Urothelium cell line (cell line): ENCODE data around the gene UMODL1.

Experiments
- DNase-seq: peaks from one replicate; pipeline ENCODE4 v3.0.0; 2011; ENCODE audit warnings: low spot score, mixed read lengths
- FAIRE-seq: peaks from 2 replicates; lab custom pipeline; 2011; peaks lifted over from hg19 to GRCh38; lab: Jason Lieb, UNC

The UMODL1 gene, protein sequence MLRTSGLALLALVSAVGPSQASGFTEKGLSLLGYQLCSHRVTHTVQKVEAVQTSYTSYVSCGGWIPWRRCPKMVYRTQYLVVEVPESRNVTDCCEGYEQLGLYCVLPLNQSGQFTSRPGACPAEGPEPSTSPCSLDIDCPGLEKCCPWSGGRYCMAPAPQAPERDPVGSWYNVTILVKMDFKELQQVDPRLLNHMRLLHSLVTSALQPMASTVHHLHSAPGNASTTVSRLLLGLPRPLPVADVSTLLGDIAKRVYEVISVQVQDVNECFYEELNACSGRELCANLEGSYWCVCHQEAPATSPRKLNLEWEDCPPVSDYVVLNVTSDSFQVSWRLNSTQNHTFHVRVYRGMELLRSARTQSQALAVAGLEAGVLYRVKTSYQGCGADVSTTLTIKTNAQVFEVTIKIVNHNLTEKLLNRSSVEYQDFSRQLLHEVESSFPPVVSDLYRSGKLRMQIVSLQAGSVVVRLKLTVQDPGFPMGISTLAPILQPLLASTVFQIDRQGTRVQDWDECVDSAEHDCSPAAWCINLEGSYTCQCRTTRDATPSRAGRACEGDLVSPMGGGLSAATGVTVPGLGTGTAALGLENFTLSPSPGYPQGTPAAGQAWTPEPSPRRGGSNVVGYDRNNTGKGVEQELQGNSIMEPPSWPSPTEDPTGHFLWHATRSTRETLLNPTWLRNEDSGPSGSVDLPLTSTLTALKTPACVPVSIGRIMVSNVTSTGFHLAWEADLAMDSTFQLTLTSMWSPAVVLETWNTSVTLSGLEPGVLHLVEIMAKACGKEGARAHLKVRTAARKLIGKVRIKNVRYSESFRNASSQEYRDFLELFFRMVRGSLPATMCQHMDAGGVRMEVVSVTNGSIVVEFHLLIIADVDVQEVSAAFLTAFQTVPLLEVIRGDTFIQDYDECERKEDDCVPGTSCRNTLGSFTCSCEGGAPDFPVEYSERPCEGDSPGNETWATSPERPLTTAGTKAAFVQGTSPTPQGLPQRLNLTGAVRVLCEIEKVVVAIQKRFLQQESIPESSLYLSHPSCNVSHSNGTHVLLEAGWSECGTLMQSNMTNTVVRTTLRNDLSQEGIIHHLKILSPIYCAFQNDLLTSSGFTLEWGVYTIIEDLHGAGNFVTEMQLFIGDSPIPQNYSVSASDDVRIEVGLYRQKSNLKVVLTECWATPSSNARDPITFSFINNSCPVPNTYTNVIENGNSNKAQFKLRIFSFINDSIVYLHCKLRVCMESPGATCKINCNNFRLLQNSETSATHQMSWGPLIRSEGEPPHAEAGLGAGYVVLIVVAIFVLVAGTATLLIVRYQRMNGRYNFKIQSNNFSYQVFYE

DNA sequence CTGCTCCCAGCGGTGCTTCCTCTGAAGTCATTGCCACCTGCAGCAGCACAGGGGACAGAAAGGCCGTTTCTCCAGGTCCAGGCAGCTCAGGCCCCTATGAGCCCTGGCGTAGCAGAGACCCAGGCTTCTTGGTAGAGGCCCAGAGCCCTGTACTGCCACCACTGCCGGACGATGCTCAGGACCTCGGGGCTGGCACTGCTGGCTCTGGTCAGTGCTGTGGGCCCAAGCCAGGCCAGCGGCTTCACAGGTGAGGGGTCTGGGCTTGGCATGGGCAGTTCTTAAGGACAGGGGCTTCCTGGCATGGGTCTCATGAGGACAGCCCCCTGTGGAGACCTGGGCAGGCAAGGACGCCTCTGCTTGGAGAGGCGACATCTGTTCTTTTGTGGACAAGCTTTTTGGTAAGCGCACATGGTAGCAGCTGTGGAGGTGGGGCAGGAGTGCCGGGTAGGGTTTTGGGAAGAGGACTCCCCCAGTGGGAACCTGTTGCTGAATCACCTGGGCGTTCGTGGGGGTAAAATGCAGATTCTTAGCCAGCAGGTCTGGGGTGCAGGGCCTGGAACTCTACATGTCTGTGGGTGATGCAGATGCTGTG, at the start of gene UMODL1:
Gene UMODL1, plus strand, starts transcription at position 172 of the 592 bp plus-strand sequence. Its CDS starts 0 bp downstream, at position 172.
- DNase-seq (no peak), FAIRE-seq (no peak)

DNA sequence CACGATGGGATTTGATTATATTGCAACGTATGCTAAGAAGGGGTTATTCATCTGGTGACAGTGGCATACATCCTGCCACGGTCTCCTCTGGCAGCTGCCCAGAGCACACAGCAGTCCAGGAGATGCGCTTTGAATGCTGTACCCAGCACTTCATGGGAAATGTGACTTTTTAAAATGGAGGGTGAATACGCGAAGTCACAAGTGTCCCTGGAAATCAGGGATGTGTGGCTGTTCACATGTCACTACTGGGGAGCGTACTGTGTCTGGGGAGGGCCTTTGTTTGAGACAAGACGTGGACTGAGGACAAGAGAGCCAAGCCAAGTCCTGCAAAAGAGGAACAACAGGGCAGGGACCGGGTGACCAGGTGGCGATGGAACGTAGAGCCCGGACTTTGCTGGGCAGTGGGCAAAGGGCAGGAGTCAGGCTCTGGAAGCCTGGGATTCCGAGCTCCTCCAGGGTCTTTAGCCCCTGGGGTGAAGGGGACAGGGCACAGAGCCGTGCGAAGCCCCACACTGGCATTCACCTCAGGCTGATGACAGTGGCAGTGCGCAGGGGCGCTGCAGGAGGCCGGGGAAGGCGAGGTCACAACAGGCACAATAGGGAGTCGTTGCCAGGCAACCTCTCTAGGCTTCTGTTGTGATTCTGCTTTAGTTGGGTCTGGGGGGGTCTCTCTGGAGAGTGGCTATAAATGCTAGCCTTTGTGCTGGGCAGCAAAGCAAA, 49.6 kb upstream of the UMODL1 start:
- DNase-seq (no peak), FAIRE-seq (no peak)

DNA sequence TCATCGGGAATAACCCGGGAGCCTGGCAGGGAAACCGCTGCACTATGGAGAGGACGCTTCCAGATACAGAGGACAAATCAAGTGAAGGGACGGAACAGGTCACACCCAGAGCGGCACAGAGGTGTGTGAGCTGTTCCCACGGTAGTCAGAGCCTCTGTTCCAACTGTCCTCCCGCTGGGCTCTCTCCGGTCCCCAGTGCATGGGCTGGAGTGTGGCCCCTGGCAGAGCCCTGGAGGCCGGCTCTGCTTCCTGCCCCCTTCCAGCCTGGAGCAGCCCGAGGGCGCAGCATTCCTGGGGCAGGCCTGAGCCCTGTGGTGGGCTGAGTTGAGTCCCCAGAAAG, 49.1 kb upstream of the UMODL1 start:
- no peak for FAIRE-seq

DNA sequence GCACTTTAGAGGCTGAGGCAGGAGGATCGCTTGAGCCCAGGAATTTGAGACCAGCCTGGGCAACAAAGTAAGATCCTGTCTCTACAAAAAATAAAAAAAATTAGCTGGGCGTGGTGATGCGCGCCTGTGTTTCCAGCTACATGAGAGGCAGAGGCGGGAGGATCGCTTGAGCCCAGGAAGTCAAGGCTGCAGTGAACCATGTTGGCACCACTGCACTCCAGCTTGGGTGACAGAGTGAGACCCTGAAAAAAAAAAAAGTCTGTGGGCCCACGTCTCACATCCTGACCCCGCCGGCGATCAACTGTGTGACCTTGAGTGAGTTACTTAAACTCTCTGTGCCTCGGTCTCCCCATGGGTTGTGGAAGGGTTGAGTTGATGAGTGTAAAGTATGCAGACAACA, 48.2 kb upstream of the UMODL1 start:
- DNase-seq = no peak
- no peak for FAIRE-seq

More for the DNA sequence above, 49.1 kb upstream of the UMODL1 start:
- DNase-seq = no peak

DNA sequence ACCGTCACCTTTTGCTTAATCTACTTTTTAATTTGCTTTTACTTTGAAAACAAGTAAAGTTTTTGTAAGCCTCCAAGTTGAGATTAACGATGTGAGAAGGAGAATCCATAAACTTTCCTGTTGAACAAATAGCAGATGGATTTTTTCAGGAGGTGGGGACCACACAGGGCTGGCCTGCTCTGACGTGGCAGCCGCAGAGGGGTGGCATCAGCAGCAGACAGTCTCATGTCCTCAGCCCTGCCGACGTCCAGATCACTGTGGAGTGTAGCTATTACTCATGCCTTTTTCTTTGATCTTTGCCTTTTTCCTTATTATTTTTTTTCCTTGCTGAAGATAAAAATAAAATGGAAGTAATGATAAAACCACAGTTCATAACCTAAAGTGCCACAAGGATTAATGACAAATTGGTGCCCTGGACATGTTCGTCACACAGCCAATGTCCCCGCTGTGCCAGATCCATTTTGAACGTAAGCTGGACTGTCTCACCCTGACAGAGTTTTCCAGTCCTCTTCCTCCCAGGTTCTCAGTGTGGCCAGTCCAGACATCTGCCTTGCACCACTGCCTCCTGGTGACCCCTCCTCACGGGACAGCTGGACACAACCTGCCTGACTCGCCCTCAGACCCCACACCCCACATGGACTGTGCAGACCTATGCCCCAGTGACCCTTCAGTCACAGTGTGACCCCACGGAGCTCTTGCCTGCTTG, 45.6 kb upstream of the UMODL1 start:
- FAIRE-seq (no peak), DNase-seq (no peak)

DNA sequence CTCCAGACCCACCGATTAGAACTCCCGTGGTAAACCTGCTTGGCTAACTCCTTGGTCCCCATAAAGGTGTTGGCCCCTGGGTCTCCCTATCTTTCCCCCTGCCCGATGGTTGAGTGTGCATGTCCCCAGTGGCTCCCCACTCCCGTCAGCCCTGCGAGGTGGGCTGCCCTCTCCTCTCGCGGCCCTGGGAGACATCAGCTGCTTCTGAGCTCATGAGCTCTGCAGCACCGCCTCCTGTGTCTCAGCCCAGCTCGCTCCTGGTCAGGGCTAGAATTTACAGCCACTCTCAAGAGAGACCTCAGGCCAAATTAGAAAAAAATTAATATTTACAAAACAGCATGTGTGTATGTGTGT, 45.1 kb upstream of the UMODL1 start:
- no peak for DNase-seq
- FAIRE-seq = no peak

DNA sequence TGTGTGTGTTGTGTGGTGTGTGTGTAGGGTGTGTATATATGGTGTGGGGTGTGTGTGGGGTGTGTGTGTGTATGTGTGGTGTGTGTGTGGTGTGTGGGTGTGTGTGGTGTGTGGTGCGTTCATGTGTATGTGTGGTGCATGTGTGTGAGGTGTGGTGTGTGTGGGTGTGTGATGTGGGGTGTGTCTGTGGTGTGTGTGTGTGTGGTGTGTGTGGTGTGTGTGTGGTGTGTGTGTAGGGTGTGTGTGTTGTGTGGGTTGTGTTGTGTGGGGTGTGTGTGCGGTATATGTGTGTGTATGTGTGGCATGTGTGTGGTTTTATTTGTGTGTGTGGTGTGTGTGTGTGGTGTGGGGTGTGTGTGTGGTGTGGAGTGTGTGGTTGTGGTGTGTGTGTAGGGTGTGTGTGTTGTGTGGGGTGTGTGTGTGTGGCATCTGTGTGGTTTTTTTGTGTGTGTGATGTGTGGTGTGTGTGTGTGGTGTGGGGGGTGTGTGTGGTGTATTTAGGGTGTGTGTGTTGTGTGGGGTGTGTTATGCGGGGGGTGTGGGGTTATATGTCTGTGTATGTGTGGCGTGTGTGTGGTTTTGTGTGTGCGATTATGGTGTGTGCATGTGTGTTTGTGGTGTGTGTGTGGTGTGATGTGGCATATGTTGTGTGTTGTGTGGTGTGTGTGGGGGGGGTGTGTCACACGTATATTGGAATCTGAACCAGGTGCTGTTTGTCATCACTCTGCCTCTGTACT, 43.9 kb upstream of the UMODL1 start:
- FAIRE-seq = peak; percentile 99
- DNase-seq = no peak

DNA sequence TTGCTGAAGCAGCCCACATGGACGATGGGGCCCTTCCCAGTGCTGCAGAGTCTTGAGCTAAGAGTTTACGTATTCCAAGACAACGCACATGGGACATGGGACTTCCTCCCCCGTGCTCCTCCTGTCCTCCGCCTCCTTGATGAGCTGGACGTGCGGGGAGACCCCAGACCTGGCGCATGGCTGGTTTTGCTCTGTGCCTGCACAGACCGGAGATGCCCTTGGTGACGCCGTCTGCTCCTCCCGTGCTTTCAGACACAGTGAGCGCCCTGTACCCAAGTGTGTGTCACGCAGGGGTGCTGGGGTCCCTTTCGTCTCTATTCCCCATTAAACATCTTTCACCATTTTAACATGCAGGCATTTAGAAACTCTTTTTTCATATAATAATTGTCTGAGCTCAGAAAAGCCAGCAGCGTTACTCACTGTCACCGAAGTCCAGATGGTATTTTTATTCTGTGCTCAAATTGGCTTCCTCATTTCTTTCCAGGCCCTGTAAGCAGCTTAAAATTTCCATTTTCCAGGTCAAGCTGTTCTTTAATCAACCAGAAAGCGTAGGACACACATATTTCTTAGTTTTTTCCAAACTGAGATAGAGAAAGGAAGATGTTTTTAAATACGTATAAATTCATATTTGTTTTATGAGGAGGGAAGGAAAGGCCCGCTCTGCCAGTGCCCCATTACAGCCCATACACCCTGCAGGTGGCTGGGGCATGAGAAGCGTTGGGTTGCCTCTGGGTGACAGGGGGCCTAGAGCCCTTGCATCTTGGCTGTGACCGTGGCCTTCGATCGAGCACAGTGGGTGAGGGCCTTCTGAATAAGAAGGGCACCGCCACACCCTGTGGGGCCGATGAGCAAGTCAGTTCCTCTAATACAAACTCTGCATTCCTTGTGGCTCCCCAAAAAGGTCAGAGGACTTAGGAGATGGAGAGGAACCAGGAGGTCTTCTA, 43.0 kb upstream of the UMODL1 start:
- FAIRE-seq (no peak), DNase-seq (no peak)

DNA sequence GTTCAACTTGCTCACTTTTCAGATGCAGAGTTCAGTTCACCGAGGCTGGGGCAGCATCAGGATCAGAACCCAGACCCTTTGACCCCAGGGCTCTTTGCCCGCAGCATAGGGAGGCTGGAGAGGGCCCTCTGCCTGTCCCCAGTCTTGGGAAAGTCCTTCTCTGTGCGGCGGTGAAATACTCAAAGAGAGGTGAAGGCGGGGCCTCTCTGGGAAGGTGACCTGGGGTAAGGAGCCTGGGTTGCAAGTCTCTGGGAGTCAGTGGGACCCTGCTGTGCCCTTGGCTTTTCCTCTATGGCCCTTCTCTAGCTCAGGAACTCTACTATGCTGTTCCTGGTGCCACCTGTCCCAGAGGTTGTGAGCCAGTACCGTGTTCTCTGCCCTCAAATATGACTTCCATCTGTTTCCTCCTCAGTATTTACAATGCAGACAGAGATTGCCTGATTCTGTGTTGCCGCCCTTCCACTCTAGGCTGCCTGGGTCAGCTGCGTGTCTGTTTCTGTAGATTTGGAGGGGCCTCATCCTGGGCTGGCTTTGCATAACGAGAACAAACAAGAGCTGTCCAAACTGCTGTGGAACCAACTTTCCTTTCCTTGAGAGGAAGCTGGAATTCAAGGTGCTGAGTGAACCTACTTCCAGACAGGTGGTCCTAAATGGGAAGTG, 42.2 kb upstream of the UMODL1 start:
- FAIRE-seq (no peak), DNase-seq (no peak)

DNA sequence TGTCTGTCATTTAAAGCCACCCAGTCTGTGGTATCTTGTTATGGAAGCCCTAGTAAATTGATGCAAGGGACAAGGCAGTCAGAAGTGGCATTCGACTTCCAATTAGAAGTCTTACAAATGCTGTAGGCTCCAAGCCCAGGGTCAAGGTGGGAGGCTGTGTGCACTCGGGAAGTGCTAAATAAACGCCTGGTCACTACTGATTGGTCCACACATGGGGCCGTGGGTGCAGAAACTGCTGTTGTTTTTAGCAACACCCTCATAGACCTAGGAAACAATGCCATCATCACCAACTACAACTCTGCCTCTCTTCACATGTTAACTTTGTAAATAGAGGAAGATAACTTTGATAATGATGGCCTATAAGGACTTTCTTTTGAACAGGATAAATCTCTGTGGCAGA, 40.8 kb upstream of the UMODL1 start:
- FAIRE-seq (no peak), DNase-seq (no peak)

DNA sequence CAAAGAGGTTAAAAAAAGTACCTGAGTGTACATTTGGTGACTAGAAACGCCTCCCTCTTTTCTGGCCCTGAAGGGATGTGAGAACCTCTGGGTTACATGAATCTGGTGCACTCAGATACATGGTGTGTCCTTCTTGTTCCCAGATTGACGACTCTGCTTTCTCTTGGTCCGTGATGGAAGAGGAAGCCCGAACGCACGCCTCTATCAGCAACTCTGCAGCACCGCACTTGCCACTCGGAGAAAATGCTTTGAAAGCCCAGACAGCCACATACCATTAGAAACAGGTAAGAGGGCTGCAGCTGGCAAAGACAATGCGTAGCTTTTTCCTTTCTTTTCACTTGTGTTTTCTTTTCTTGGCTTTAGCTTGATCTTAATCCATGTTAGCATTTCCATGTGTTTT, 39.9 kb upstream of the UMODL1 start:
- FAIRE-seq (no peak), DNase-seq (no peak)

DNA sequence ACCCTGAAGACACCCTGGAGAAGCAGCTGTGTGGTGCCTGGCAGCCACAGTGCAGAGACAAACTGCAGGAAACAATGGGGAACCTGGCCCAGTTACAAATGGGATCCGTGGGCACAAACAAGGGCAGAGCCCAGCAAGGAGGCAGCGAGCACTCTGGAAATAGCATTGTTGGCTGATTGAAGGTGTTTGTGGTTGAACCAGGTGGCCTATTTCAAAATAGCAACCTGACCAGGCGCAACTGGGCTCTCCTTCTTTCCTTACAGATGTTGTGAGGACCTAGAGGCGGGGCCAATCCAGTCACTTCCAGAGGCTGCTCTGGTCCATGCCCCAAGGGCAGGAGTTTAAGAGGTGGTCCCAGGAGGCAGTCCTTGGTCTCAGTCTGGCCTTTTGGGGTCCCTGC, 39.3 kb upstream of the UMODL1 start:
- FAIRE-seq = no peak
- DNase-seq = no peak

DNA sequence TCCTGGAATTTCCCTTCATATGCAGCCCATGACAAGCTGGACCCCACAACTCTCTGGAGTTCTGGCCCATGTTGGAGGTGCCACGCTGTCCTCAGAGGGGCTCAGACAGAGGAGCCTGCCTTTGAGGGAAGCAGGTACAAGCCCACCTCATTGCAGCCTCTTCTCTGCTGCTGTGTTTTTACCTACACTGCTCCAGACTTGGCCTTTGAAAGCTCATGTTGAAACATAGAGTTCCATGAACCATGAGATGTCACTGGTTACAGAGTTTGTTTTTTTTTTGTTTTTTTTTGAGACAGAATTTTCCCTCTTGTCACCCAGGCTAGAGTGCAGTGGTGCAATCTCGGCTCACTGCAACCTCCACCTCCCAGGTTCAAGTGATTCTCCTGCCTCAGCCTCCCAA, 38.9 kb upstream of the UMODL1 start:
- DNase-seq (no peak), FAIRE-seq (no peak)

DNA sequence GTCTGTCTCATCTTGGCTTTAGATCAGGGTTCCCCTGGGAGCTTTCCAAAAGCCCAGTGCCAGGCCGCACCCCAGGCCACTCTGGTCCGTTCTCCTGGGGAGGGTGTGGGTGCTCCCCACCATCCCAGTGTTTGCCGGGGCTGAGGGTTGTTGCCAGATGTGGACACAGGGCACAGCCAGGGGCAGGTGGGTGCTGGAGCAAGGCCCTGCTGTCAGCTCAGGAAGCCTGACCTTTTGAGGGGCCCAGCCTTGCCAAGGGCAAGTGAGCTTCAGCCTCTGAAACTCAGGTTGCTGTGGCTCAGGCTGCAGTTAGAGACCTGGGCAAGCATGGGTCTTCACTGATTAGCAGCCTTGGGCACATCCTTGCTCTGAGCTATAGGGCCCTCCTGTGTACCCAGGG, 38.1 kb upstream of the UMODL1 start:
- FAIRE-seq = no peak
- DNase-seq = no peak

DNA sequence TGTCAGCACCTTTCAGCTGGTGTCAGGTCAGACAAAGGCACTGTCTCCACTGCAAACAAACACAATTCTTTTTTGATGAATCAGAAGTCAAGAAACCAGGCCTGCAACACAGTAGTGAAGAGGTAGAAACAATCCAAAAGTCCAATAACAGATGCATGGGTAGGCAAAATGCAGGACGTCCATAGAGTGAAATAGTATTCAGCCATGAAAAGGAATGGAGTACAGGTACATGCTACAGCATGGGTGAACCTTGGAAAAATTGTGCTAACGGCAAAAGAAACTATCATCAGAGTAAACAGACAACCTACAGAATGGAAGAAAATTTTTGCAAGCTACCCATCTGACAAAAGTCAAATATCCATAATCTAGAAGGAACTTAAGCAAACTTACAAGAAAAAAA, 34.8 kb upstream of the UMODL1 start:
- FAIRE-seq (no peak), DNase-seq (no peak)

DNA sequence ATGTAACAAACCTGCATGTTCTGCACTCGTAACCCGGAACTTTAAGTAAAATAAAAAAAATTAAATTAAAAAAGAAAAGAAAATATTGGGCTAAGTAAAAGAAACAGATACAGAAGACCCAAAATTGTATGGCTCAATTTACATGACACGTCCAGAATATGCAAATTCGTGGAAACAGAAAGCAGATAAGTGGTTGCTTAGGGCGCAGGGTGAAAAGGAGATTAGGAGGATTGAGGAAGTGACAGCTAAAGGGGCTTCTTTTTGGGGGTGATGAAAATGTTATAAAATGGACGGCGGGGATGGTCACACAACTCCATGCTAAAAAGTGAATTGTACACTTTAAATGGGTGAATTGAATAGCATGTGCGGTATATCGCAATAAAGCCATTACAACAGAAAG, 33.6 kb upstream of the UMODL1 start:
- no peak for FAIRE-seq

DNA sequence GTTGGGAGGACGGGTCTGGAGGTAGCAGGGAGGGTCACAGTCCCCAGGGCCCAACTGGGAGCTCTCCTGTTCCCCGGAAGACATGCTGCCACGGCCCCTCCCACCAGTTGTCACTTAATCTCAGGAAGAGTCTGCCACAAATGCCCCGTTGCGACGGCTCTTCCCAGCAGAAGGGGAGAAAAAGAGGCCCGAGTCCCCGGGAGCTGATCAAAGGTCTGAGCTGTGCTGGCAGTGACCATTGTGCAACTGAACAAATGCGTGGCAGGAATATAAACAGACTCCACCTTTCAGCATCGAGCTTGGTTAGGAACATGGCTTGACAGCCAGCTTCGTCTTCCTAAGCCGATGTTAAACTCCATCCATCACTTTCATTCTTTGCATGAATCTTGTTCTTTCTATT, 33.2 kb upstream of the UMODL1 start:
- FAIRE-seq (no peak), DNase-seq (no peak)

More for the DNA sequence above, 33.6 kb upstream of the UMODL1 start:
- no peak for DNase-seq
